B cell (primary cell): ENCODE results near the gene TM7SF3. TPM values are rescaled to one million over a fixed set of nuclear protein-coding genes. Genes with fewer than 3 reads are reported as not detected.

Source experiments
- ATAC-seq: fragments of 200-7000 bp; cut with Tn5 transposase; one replicate; pipeline ENCODE4 v1.10.0; 2021; ENCODE audit warnings: low read depth, mild to moderate bottlenecking, moderate number of reproducible peaks, moderate library complexity
- CTCF ChIA-PET: fragments of 350-600 bp; sonication (Branson Sonifier 250); formaldehyde crosslinking; loops from one replicate; lab custom pipeline; 2021; ENCODE audit warnings: antibody characterized with exemption, inconsistent platforms; lab: Charles Lee
- POLR2A ChIA-PET: fragments of 350-600 bp; sonication (Branson Sonifier 250); formaldehyde crosslinking; loops from one replicate; lab custom pipeline; 2021; ENCODE audit warnings: antibody characterized with exemption; lab: Charles Lee
- DNase-seq: peaks from one replicate; pipeline ENCODE4 v3.0.0; 2013
- H2AFZ ChIP-seq: 2 replicates; pipeline ENCODE4 v1.6.1; 2012; ENCODE audit warnings: mild to moderate bottlenecking, low read depth, low read length; ENCODE audit not compliant: insufficient read depth, poor library complexity, severe bottlenecking
- H3K27ac ChIP-seq, 2 donors: 1 replicate in 1 of 2; 2 replicates in 1 of 2; pipeline ENCODE4 v1.5.1; 2012 to 2013; ENCODE audit warnings: low read length in 2 of 2, mild to moderate bottlenecking in 2 of 2, moderate library complexity in 1 of 2
- H3K27me3 ChIP-seq, 4 experiments: fragments of 200-600 bp in 1 of 4; sonication (generic) in 1 of 4; replicated peaks in 1 of 4; 1 replicate in 2 of 4; 2 replicates in 2 of 4; pipeline versions ENCODE4 v1.6.1 to v1.7.0; 2013 to 2016; ENCODE audit warnings: low read length in 3 of 4, mild to moderate bottlenecking in 2 of 4, mixed read lengths in 1 of 4, moderate library complexity in 1 of 4; ENCODE audit not compliant: insufficient read depth in 4 of 4, control insufficient read depth in 3 of 4; ENCODE audit errors: control extremely low read depth in 1 of 4
- H3K36me3 ChIP-seq, 2 experiments: replicated peaks in 1 of 2; 1 replicate in 1 of 2; 2 replicates in 1 of 2; pipeline versions ENCODE4 v1.6.1 to v1.7.1; 2013; ENCODE audit warnings: low read length in 1 of 2; ENCODE audit not compliant: insufficient read depth in 2 of 2, control insufficient read depth in 1 of 2; ENCODE audit errors: control extremely low read depth in 1 of 2, extremely low read depth in 1 of 2
- H3K4me1 ChIP-seq, 2 donors: fragments of 200-600 bp in 1 of 2; sonication (generic) in 1 of 2; 1 replicate in 1 of 2; 2 replicates in 1 of 2; pipeline versions ENCODE4 v1.5.1 to v1.6.1; 2013 to 2017; ENCODE audit warnings: low read length in 2 of 2; ENCODE audit not compliant: control insufficient read depth in 2 of 2, insufficient read depth in 2 of 2
- H3K4me2 ChIP-seq: replicated peaks from 2 replicates; pipeline ENCODE3; 2012; ENCODE audit warnings: mild to moderate bottlenecking, low read depth, low read length; ENCODE audit not compliant: poor library complexity, severe bottlenecking
- H3K4me3 ChIP-seq, 5 experiments: fragments of 200-600 bp in 1 of 5; sonication (generic) in 1 of 5; 1 replicate in 3 of 5; 2 replicates in 2 of 5; pipeline versions ENCODE4 v1.5.1 to v1.7.0; 2011 to 2016; ENCODE audit warnings: low read length in 4 of 5, mild to moderate bottlenecking in 4 of 5, low read depth in 2 of 5, control low read depth in 1 of 5, moderate library complexity in 1 of 5; ENCODE audit not compliant: insufficient read depth in 1 of 5; ENCODE audit errors: control extremely low read depth in 1 of 5, extremely low read depth in 1 of 5
- H3K79me2 ChIP-seq: fragments of 200-600 bp; sonication (generic); one replicate; pipeline ENCODE4 v1.6.0; 2016; ENCODE audit warnings: low read length; ENCODE audit not compliant: control insufficient read depth, insufficient read depth
- H3K9ac ChIP-seq: fragments of 200-600 bp; sonication (generic); 2 replicates; pipeline ENCODE4 v1.6.1; 2017; ENCODE audit warnings: mild to moderate bottlenecking, low read length, moderate library complexity
- H3K9me3 ChIP-seq, 3 donors: one replicate each; pipeline versions ENCODE4 v1.6.1 to v1.7.1; 2013; ENCODE audit warnings: low read length in 2 of 3; ENCODE audit not compliant: control insufficient read depth in 2 of 3, insufficient read depth in 1 of 3; ENCODE audit errors: control extremely low read depth in 1 of 3
- H4K20me1 ChIP-seq: 2 replicates; pipeline ENCODE4 v1.6.0; 2012; ENCODE audit warnings: mild to moderate bottlenecking, low read length; ENCODE audit not compliant: insufficient read depth, control insufficient read depth, poor library complexity, severe bottlenecking
- H3K27ac Mint-ChIP-seq: one replicate; pipeline ENCODE4 v1.8.0; 2021; ENCODE audit warnings: mixed read lengths
- H3K27me3 Mint-ChIP-seq: one replicate; pipeline ENCODE4 v1.8.0; 2021; ENCODE audit warnings: mixed read lengths
- H3K4me1 Mint-ChIP-seq: one replicate; pipeline ENCODE4 v1.8.0; 2021; ENCODE audit warnings: mixed read lengths
- H3K4me3 Mint-ChIP-seq: one replicate; pipeline ENCODE4 v1.8.0; 2021; ENCODE audit warnings: mixed read lengths
- H3K9me3 Mint-ChIP-seq: one replicate; pipeline ENCODE4 v1.8.0; 2022; ENCODE audit warnings: mixed read lengths; ENCODE audit not compliant: insufficient read depth
- CTCF ChIP-seq: fragments of 200-600 bp; IDR thresholded peaks from one replicate; pipeline ENCODE4 v1.8.0; 2022; ENCODE audit warnings: antibody characterized with exemption, mild to moderate bottlenecking
- EZH2 ChIP-seq: IDR thresholded peaks from 2 replicates; pipeline ENCODE4 v1.6.1; 2012; ENCODE audit warnings: borderline replicate concordance, low read depth, mild to moderate bottlenecking, moderate library complexity, low read length; ENCODE audit not compliant: insufficient read depth, poor library complexity, severe bottlenecking
- WGBS: methylation state at CpG from one replicate; pipeline ENCODE4 v1.1.5; 2013; ENCODE audit warnings: missing lambda C conversion rate; ENCODE audit not compliant: insufficient coverage; 5-methylcytosine and 5-hydroxymethylcytosine counted together
- intact Hi-C: fragments of 100-400 bp; cut with micrococcal nuclease; formaldehyde crosslinking; loops from one replicate; pipeline ENCODE4 v1.10.0; 2022
- polyA plus RNA-seq: library from polyadenylated mRNA; depleted of rRNA; stranded (reverse); fragments of >200 nt; gene quantifications from 2 replicates; pipeline ENCODE4 v1.2.3, GENCODE V29; 2012
- total RNA-seq, 2 donors: library from RNA; stranded (reverse); fragments of 120-200 nt in 1 of 2; gene quantifications; 1 replicate in 1 of 2; 2 replicates in 1 of 2; pipeline versions ENCODE4 v1.2.3 to v1.2.4, GENCODE V29; 2013 to 2022

TM7SF3 gene
- total and polyA plus RNA-seq, 2 donors (not counting 1 experiment from before 2014, with no cell fraction given), result 24.5 to 33.5 TPM

- Mint-ChIP-seq H3K27me3 (no peaks in the 10 kb centered on the region), H3K27ac (peak overlapping the region; percentile 47), H3K4me1 (peaks cover 68% of the 10 kb centered on the region), H3K4me3 (peak overlapping the region; percentile 80), H3K9me3 (no peaks in the 10 kb centered on the region)
- Histone ChIP-seq H3K27me3 (no peaks in the 10 kb centered on the region), H3K9me3 (peaks cover 0 to 2% (median 2%) of the 10 kb centered on the region in 3 donors), H3K36me3 (no peaks in the 10 kb centered on the region), H3K4me2 (peak overlapping the region; percentile 78), H3K4me1 (peaks cover 18 to 58% of the 10 kb centered on the region in 2 donors), H3K4me3 (peak overlapping the region in 3 of 5 experiments; percentile 26 to 72 (median 41)), H3K79me2 (peaks cover 95% of the 10 kb centered on the region), H2AFZ (no peak overlapping the region), H3K27ac (peak overlapping the region; percentile 52 to 96), H3K9ac (peak overlapping the region; percentile 79), H4K20me1 (no peaks in the 10 kb centered on the region)
- ChIA-PET POLR2A (no interaction called here), CTCF (interaction anchor here (0.7 kb wide), 1 partner anchor 236 kb away, joined by 3 read pairs; no protein-coding TSS in a partner anchor)
- no peak for TF ChIP-seq CTCF
- TF ChIP-seq EZH2, result no peak
- no CpG with 5 or more reads among the region's 3 CpGs for WGBS
- DNase-seq (peak; percentile 11), ATAC-seq (no peak)
- intact Hi-C loops, result no loop called here
Measured at GRCh38 chr12:26940516-26941214, 73.5 kb downstream of the TM7SF3 start.

GRCh38 chr12:26939953-26940352 is 74.2 kb downstream of the TM7SF3 start:
- TF ChIP-seq CTCF, result no peak
- TF ChIP-seq EZH2, result no peak
- POLR2A ChIA-PET, result no interaction called here
- Mint-ChIP-seq H3K4me1 (peaks cover 74% of the 10 kb centered on the region), H3K9me3 (no peaks in the 10 kb centered on the region), H3K27ac (peak overlapping the region; percentile 53), H3K4me3 (peak overlapping the region; percentile 64), H3K27me3 (no peaks in the 10 kb centered on the region)
- Histone ChIP-seq H2AFZ (no peak overlapping the region), H3K9me3 (peaks cover 0 to 2% (median 2%) of the 10 kb centered on the region in 3 donors), H3K4me3 (peak overlapping the region in 3 of 5 experiments; percentile 11 to 98 (median 72)), H3K4me2 (peak overlapping the region; percentile 78), H3K4me1 (peaks cover 18 to 59% of the 10 kb centered on the region in 2 donors), H3K9ac (peak overlapping the region; percentile 79), H3K36me3 (no peaks in the 10 kb centered on the region), H4K20me1 (no peaks in the 10 kb centered on the region), H3K27ac (peak overlapping the region; percentile 88 to 96), H3K27me3 (no peaks in the 10 kb centered on the region), H3K79me2 (peaks cover 95% of the 10 kb centered on the region)
- no CpG with 5 or more reads among the region's 1 CpG for WGBS
- CTCF ChIA-PET, result no interaction called here
- ATAC-seq, result no peak
- intact Hi-C loops, result loop anchor here (2.0 to 10.0 kb wide), 5 partner anchors 85 to 1745 kb away; partner anchors contain the start of genes DNAI7, ETFRF1 and PPFIBP1
- no peak for DNase-seq
